PC-3 (cell line): ENCODE results near the gene CARNS1. TPM values are rescaled to one million over a fixed set of nuclear protein-coding genes. Genes with fewer than 3 reads are reported as not detected.

ENCODE experiments used
- ATAC-seq: fragments of 200-7000 bp; cut with Tn5 transposase; 2 replicates; pipeline ENCODE4 v1.9.1; 2020; ENCODE audit warnings: mild to moderate bottlenecking, moderate library complexity
- BruUV-seq: library from RNA; stranded (reverse); fragments of 400-500 nt; replicated peaks from 2 replicates; lab custom pipeline; 2021; lab: Mats Ljungman, UMichigan
- CTCF ChIA-PET: fragments of 300-600 bp; sonication (Branson Sonifier 250); formaldehyde crosslinking; loops from one replicate; lab custom pipeline; 2022; ENCODE audit warnings: antibody characterized with exemption; lab: Charles Lee
- POLR2A ChIA-PET: fragments of 300-600 bp; sonication (Branson Sonifier 250); formaldehyde crosslinking; loops from one replicate; lab custom pipeline; 2022; ENCODE audit warnings: antibody characterized with exemption; ENCODE audit not compliant: unreplicated experiment; lab: Charles Lee
- DNase-seq: peaks from one replicate; pipeline ENCODE4 v3.0.0-alpha.2; 2015
- H2AFZ ChIP-seq: fragments of 300-600 bp; sonication (generic); 2 replicates; pipeline ENCODE4 v1.6.0; 2016; ENCODE audit warnings: antibody characterized with exemption, low read length
- H3F3A ChIP-seq: fragments of 300-600 bp; sonication (generic); one replicate; pipeline ENCODE4 v1.6.0; 2017; ENCODE audit warnings: antibody characterized with exemption, low read length, control low read depth, mild to moderate bottlenecking; ENCODE audit not compliant: unreplicated experiment
- H3K27ac ChIP-seq: fragments of 300-600 bp; sonication (generic); 2 replicates; pipeline ENCODE4 v1.5.1; 2016; ENCODE audit warnings: mild to moderate bottlenecking, low read length
- H3K27me3 ChIP-seq: fragments of 300-600 bp; sonication (generic); 2 replicates; pipeline ENCODE4 v1.6.1; 2016; ENCODE audit warnings: low read length, mixed read lengths
- H3K36me3 ChIP-seq: fragments of 300-600 bp; sonication (generic); 2 replicates; pipeline ENCODE4 v1.6.1; 2016; ENCODE audit warnings: low read depth, mixed run types, low read length, mixed read lengths
- H3K4me1 ChIP-seq: fragments of 300-600 bp; sonication (generic); 2 replicates; pipeline ENCODE4 v1.5.1; 2016; ENCODE audit warnings: low read length; ENCODE audit not compliant: insufficient read depth
- H3K4me2 ChIP-seq: fragments of 300-600 bp; sonication (generic); 2 replicates; pipeline ENCODE4 v1.6.0; 2016; ENCODE audit warnings: low read length
- H3K4me3 ChIP-seq: fragments of 300-600 bp; sonication (generic); 2 replicates; pipeline ENCODE4 v1.5.1; 2016; ENCODE audit warnings: mild to moderate bottlenecking, low read length, mixed read lengths
- H3K79me2 ChIP-seq: fragments of 300-600 bp; sonication (generic); 2 replicates; pipeline ENCODE4 v1.6.1; 2017; ENCODE audit warnings: low read length, mixed read lengths
- H3K9ac ChIP-seq: fragments of 300-600 bp; sonication (generic); 2 replicates; pipeline ENCODE4 v1.6.0; 2016; ENCODE audit warnings: mild to moderate bottlenecking, low read length
- H3K9me2 ChIP-seq: fragments of 300-600 bp; sonication (generic); replicated peaks from 2 replicates; pipeline ENCODE4 v1.6.1; 2016; ENCODE audit warnings: mixed run types, low read length, mixed read lengths
- H3K9me3 ChIP-seq: fragments of 300-600 bp; sonication (generic); 2 replicates; pipeline ENCODE4 v1.6.1; 2016; ENCODE audit warnings: low read length, mixed read lengths
- H4K20me1 ChIP-seq: fragments of 300-600 bp; sonication (generic); 2 replicates; pipeline ENCODE4 v1.6.1; 2016; ENCODE audit warnings: low read length, mixed read lengths
- EZH2 ChIP-seq: fragments of 300-600 bp; sonication (generic); IDR thresholded peaks from one replicate; pipeline ENCODE4 v1.6.1; 2017; ENCODE audit warnings: antibody characterized with exemption, mild to moderate bottlenecking, low read length; ENCODE audit not compliant: unreplicated experiment
- EZH2phosphoT487 ChIP-seq: fragments of 300-600 bp; sonication (generic); IDR thresholded peaks from 2 replicates; pipeline ENCODE4 v1.6.1; 2018; ENCODE audit warnings: mild to moderate bottlenecking, antibody characterized with exemption, low read length, borderline replicate concordance
- intact Hi-C: fragments of 100-400 bp; cut with micrococcal nuclease; formaldehyde crosslinking; loops from 2 replicates; pipeline ENCODE4 v1.9.0; 2023
- total RNA-seq: library from RNA; depleted of rRNA; stranded (reverse); fragments of >200 nt; gene quantifications from 2 replicates; pipeline ENCODE4 v1.2.3, GENCODE V29; 2014
- TF ChIP-seq, protein P1 (sequence below): fragments of 300-600 bp; sonication (generic); conservative IDR thresholded peaks from 2 replicates; pipeline ENCODE4 v1.5.1; 2017; ENCODE audit warnings: antibody characterized with exemption, low read depth, mild to moderate bottlenecking, low read length

The CARNS1 gene
- total RNA-seq, 1 experiment from 2014 or later = 0.22 TPM

- no TSS peak for BruUV-seq
- ChIA-PET CTCF (no interaction called here), POLR2A (interaction anchor here (0.5 kb wide), 1 partner anchor 12 kb away, joined by 3 read pairs; no protein-coding TSS in a partner anchor)
- no peak for DNase-seq
- no peak overlapping the region for H3K9ac ChIP-seq
- H3K27ac ChIP-seq = no peak overlapping the region
- H3K79me2 ChIP-seq = no peaks in the 10 kb centered on the region
- no peaks in the 10 kb centered on the region for H3K4me1 ChIP-seq
- H3K4me2 ChIP-seq = no peak overlapping the region
- no peaks in the 10 kb centered on the region for H3K9me3 ChIP-seq
- no peaks in the 10 kb centered on the region for H3K27me3 ChIP-seq
- TF ChIP-seq, protein P1, sequence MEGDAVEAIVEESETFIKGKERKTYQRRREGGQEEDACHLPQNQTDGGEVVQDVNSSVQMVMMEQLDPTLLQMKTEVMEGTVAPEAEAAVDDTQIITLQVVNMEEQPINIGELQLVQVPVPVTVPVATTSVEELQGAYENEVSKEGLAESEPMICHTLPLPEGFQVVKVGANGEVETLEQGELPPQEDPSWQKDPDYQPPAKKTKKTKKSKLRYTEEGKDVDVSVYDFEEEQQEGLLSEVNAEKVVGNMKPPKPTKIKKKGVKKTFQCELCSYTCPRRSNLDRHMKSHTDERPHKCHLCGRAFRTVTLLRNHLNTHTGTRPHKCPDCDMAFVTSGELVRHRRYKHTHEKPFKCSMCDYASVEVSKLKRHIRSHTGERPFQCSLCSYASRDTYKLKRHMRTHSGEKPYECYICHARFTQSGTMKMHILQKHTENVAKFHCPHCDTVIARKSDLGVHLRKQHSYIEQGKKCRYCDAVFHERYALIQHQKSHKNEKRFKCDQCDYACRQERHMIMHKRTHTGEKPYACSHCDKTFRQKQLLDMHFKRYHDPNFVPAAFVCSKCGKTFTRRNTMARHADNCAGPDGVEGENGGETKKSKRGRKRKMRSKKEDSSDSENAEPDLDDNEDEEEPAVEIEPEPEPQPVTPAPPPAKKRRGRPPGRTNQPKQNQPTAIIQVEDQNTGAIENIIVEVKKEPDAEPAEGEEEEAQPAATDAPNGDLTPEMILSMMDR = no peak
- TF ChIP-seq EZH2 = no peak
- no peaks in the 10 kb centered on the region for H3K36me3 ChIP-seq
- H3F3A ChIP-seq = no peaks in the 10 kb centered on the region
- intact Hi-C loops = no loop called here
- H4K20me1 ChIP-seq = no peaks in the 10 kb centered on the region
- no peak overlapping the region for H3K4me3 ChIP-seq
- H2AFZ ChIP-seq = no peak overlapping the region
- no peaks in the 10 kb centered on the region for H3K9me2 ChIP-seq
- no peak for ATAC-seq
Observed at GRCh38 chr11:67450796-67451657, 35.5 kb downstream of the CARNS1 start.

GRCh38 chr11:67451658-67451976 is 36.1 kb downstream of the CARNS1 start:
- Histone ChIP-seq H3K36me3 (no peaks in the 10 kb centered on the region), H3F3A (no peaks in the 10 kb centered on the region), H3K4me2 (no peak overlapping the region), H3K9me3 (no peaks in the 10 kb centered on the region), H3K4me3 (no peak overlapping the region), H4K20me1 (no peaks in the 10 kb centered on the region), H3K4me1 (no peaks in the 10 kb centered on the region), H3K9me2 (no peaks in the 10 kb centered on the region), H3K79me2 (no peaks in the 10 kb centered on the region), H3K27ac (no peak overlapping the region), H3K9ac (no peak overlapping the region), H3K27me3 (no peaks in the 10 kb centered on the region), H2AFZ (no peak overlapping the region)
- ChIA-PET CTCF (no interaction called here), POLR2A (no interaction called here)
- intact Hi-C loops = no loop called here
- no peak for DNase-seq
- BruUV-seq = no TSS peak
- ATAC-seq = no peak
- TF ChIP-seq EZH2 (no peak), EZH2phosphoT487 (no peak)
- TF ChIP-seq, protein P1 = no peak
